IPS DF 19.7 (cell line): ENCODE measurements around the gene COPS3.

ENCODE experiments used
- DNase-seq: peaks from one replicate; pipeline ENCODE4 v3.0.0-alpha.2; 2013; ENCODE audit warnings: low read depth, low spot score

The COPS3 gene

DNA sequence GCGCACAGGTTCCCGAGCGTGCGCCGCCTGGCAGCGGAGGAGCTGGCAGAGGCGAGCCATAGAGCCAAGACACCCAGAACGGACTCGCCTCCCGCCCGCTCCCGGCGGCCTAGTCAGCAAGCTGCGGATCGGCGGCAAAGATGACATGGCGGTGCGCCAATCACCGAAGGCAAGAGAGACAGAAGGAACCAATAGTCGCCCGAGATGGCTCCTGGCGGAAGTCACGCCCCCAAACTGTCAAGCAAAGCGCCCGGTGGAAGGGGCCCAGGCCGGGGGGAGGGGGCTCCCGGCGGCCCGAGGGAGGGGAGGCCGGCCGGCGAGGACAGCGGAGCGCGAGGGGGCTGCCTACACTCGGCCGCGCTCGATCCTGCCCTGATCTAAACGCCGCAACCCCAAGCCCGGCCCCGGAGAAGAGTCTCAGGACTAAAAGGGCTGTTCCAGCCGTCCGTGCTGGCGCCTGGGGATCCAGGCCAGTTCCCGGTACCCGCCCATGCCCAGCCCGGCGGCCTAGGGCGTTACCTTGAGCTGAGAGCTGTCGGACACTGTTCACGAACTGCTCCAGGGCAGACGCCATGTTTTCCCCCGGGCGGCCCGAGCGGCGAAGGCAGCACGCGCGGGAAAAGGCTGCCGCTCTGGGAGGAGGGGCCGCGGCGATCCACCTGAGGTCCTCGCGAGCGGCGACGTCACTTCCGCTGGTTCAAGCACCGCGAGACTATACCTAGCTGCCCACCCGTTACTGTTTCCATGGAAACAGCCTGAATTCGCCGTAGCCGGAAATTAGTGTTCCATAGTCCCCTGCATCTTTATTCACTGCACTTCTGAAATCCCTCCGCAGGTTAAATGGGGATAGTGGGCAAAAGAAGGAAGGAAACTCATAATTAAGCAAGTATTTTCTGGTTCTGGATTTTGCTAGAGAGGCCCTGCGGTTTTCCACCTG lies at the start of gene COPS3:
COPS3 (minus strand) TSS at position 634 of the 937 bp plus-strand sequence; CDS start at position 574, 60 bp downstream.
- DNase-seq, result peak; percentile 92

DNA sequence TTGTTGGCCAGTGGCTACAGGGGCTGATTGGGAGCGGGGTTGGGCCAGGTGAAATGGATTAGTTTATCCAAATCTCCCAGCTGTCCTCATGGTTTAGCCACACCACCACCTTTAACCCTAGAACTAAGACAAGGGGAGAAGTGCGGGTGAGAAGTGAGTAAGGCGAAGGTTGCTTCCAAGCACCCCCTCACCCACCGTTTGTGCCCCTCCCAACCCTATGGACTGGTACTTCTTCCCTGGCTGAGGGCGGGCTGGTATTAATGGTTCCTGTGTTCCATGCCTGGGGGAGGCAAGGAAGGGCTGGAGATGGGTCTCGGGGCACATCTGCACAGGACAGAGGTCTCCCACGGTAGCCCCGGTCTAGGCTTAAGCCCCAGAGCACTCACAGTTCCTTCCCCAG lies 47.2 kb upstream of the COPS3 start:
- DNase-seq, result no peak

DNA sequence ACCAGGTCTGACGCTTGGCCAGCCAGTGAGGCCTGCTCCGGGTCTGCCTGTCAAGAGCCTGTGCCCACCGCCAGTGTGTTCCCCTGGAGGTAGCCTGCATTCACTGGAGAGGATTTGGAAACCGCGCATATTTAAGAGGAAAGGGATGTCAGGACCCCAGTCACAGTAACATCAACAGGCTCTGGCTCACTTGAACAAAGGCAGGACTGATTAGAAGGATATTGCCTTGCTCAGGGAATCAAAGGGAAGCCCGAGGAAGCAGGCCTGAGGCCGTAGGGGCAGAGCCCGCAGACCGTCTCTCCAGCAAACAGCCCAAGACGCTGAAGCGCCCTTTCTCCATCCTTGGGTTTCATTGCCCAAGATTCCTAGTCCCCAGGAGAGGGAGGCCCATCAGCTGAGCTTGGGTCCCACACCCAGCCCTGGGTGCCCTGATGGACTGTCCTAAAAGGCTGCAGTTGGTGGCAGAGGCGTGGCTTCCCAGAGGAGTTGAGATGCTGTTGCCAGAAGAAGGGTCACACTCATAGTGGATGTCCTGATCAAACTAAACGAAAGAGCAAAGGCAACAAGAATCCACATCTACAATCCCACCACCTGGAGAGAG lies 45.3 kb upstream of the COPS3 start:
- DNase-seq, result no peak

DNA sequence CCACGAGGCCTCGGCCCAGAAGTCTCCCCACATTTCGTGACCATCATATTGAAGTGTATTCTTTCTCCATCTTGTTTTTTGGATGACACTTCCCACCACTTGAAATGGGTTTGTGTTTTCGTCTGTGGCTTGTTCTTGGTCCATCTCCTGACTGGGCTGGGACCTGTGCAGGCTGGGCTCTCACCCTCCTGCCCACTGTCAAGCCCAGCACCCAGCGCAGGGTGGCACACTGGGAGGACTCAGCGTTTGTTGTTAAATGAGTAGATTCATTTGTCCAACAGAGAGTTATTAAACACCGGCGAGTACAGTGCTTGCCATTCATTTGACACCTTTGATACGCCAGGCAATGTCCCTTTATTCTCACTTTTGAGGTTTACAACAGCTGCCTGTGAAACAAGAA lies 44.8 kb upstream of the COPS3 start:
- DNase-seq, result no peak

DNA sequence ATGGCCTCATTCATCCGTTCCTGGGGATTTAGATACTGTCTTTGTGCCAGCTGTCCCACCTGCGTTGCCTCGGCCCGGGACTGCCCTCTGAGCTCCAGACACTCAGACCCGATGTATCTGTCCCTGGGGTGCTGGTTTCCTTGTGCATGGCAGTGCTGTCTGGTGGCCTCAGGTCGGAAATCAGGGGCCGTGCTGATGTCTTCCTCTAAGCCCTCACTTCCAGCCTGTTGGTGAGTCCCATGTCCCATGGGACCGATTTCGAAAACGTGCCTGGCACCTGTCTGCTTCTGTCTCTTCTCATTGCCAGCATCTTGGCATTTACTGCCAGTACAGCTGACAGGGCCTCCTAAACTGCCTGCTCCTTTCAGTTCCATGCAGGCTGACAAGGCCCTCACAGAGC lies 44.2 kb upstream of the COPS3 start:
- DNase-seq, result no peak

DNA sequence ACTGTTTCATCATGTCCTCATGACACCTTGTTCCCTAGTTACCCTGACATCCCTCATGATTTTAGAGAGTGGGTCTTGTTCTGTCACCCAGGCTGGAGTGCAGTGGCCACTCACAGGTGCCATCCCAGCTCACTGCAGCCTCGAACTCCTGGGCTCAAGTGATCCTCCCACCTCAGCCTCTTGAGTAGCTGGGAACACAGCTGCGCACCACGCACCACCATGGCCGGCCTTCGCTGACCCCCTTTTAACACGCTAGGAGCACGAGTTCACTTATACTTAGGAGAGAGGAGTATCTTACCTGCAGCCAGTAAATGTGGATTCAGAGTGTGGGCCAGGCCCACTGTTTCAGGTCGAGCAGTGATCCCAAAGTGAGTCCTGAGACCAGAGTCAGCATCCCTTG lies 43.6 kb upstream of the COPS3 start:
- no peak for DNase-seq

DNA sequence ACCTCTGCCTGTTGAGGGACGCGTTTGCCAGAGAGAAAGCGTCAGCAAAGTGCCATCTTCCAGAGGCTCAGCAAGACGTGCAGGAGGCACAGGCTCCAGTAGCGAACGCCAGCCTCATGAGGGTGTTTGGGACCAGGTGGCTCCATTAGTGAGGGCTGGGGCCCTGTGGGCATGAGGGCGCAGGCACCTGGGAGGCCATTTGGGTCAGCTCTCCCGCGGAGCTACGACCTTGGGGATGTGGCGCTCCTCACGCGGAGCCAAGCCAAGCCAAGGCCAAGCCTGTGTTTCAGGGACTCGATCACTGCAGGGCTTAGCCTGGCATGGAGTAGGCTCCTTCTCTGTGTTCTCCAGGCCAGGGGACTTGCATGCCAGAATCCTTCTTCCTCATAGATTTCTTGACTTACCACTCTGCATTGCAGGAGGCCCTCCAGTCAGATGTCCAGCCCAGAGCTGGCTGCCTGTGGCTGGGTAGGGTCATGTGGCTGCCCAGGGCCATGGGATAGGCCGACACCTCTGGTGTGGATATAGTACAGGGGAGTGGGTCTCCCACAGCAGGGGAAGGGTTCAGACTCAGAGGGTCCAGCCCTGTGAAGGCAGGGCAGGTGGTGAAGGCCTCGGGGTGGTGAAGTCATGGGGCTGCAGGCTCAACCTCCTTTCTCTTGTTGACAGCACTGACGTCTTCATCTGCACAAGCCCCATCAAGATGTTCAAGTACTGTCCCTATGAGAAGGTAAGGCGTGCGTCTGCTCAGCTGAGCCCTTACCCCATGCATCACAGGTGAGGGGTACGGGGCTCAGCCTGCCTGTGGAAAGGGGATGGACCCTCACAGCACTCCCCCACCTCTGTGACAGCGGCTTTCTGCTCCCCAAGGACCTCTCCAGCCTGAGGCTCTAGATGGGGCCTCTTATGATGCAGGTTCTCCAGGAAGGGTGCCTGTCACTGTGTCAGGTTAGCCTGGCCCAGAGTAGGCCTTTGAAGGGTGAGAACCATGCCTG lies 41.8 kb upstream of the COPS3 start:
- no peak for DNase-seq

DNA sequence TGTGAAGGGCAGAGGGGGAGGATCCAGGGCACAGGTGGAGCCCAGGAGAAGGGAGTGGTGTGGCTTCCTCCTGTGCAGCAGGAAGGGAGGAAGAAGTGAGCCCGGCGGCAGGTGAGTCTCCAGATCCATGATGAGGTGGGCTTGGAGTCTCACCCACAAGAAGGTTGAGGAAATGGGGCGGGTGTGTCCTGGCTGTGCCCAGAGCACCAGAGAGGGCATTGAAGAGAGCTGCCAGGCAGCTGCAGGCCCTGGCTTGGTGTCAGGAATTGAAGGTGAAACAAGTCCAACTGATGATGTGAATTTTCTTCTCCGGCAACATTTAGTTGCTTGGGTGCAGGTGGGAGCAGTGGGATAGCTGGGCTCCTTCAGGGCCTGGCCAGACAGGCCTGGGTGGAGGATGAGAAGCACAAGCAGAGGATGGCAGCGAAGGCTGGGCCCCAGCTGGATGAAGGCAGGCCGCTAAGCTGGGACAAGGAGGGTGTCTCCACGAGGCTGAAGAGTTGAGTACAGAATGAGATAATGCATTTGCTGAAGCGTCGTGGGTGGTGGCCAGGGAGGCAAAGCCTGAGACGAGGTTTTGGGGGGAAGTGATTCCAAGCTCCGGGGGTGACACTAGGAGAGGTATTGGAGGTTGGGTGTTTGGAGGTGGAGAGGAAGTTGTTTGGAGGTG lies 40.4 kb upstream of the COPS3 start:
- no peak for DNase-seq

DNA sequence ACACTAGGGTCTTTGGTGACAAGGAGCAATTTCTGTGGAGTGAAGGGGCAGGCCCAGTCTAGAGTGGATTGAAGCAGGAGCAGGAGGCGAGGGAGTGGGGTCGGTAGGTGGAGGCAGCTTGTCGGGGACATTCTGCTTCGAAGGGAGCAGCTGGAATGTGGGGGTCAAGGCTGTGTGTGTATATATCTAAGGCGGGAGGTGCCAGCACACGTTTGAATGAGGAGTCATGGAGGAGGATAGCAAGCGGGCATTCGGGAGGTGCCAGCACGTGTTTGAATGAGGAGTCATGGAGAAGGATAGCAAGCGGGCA lies 39.8 kb upstream of the COPS3 start:
- no peak for DNase-seq

DNA sequence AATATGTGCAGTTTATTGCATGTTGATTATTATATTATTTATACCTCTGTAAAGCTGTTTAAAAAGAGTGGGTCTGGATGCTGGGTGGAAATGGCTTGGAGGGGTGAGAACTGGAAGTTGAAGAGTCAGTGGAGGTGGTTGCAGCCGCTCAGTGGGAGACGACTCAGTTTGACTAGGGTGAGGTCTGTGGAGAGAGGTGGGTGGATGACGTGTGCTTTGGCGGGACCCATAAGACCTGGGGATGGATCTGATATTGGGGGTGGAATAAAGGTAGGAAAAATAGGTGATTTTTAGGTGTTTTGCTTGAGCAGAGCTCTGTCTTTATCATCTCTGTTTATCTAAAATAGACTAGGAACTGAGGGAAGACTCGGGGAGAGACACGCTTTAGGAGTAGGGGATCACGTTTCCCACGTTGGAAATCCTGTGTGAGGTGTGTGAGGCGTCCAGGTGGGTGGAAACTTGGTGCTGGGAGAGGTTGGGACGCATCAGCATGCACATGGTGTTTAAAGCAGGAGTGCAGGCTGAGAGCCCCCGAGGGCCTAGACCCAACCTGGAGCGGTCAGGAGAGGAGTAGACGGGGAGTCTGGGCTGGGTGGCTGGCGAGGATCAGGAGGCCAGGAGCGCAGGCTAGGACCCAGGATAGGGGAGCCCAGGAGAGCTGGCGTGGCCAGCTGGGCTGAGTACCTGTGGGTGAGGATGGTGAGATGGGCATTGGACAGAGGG lies 39.3 kb upstream of the COPS3 start:
- DNase-seq, result no peak

DNA sequence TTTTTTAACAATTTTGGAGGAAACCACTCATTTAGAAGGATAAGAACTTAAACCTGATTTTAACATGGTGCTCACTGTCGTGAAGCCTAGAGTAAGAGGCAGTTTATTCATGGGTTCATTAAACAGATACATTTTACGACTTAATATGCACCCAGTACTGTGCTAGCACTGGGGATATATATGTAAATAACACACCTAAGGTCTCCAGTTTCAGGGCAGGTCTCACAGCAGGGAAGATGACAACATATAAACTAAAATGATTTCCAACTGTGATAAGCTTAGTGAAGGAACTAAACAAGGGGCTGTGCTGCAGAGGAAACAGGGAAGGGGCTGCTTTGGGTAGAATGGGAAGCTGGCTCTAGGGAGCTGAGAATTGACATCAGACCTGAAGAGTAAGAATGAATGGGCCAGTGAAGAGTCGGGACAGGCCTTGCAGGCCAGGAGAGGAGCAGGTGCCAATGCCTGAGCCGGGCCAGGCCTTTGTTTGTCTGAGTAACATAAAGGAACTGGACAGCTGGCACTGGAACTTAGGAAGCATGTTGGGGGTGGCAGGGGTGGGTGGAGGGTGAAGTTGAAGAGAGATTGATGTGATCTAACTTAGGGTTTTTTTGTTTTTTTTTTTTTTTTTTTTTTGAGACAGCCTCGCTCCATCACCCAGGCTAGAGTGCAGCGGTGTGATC lies 34.2 kb upstream of the COPS3 start:
- DNase-seq, result no peak

DNA sequence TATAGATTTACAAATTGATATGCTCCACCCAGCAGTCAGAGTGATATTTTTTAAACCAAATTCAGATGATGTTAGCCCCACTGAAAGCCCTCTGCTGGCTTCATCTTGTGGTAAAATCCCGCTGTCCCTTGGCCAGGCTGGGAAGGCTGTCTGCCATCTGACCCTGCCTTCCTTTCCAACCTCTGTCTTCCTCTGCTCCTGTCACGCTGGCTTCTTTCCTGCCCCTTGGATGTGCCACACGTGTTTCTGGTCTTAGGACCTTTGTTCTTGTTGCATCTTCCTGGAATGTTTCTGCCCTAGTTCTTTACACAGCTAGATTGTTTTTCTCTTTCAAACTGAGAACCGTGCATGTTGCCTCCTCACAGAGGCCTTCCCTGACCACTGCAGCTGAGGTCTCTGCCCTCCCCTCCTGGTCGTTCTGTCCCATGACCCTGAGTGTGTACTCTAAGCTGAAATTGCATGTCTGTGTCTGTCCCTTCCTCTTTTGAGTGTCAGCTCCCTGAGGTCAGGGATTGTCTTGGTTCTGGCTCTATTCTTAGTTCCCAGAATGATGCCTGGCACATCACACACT lies 33.5 kb upstream of the COPS3 start:
- no peak for DNase-seq

DNA sequence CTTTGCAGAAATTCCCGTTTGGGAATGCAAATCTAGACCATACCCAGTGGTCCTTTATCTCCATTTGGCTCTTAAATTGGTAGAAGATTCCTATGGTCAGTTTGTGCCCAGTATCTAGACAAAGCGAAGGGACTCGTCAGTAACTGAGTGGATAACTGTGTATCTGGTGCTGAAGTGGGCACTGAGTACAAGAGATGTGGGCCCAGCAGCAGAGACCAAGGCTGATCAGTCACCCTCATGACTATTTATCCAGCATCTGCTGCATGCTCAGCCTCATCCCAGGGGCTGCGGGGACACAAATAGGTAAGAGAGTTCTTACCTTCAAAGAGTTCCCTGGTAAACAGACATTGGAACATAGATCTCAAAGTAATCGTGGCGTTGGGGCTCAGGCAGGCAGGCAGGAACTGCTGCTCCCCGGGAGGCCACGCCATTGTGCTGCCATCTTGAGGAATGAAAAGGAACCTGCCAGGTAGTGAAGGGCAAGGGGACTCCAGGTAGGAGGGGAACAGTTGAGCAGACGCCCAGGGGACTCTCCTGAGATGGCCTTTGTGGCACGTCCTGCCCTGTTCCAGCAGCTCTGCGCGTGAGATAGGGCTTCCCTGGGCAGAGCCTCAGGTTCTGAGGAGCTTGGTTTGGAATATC lies 32.4 kb upstream of the COPS3 start:
- peak; percentile 54 for DNase-seq

DNA sequence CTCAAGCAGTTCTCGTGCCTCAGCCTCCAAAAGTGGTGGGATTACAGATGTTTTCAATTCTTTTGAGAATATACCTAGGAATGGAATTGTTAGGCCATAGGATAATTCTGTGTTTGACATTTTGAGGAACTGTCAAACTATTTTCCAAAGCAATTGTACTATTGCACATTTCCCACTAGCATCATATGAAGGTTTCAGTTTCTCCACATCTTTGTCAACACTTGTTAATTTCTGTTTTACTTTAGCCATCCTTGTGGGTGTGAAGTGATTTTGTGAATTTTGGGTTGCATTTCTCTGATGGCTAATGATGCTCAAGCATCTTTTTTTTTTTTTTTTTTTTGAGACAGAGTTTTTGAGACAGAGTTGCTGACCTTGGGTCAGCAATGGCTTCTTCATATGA lies 28.3 kb upstream of the COPS3 start:
- no peak for DNase-seq

DNA sequence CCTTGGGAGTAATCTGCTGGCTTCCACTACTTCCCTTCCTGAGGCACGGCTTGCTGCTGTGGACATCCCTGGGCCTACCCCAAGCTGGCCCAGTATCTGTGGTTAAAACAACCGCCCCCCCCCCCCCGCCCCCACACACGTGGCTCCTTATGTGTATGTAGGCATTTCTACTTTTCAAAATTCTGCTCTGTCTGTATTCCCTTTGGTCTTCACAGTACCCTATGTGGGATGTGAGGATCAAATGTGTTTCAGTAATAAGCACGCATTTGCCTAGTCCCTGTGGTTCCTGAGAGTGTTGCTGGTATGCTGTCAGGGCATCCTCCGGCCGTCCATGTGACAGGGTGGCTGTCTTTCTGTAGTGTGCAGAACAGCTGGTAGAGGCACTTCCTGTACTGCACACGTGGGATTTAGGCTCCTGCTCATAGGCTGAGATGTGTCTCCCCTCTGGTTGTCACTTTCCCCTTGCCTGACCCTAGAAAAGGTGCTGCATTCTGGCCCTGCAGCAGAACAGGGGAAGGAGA lies 24.3 kb upstream of the COPS3 start:
- no peak for DNase-seq

DNA sequence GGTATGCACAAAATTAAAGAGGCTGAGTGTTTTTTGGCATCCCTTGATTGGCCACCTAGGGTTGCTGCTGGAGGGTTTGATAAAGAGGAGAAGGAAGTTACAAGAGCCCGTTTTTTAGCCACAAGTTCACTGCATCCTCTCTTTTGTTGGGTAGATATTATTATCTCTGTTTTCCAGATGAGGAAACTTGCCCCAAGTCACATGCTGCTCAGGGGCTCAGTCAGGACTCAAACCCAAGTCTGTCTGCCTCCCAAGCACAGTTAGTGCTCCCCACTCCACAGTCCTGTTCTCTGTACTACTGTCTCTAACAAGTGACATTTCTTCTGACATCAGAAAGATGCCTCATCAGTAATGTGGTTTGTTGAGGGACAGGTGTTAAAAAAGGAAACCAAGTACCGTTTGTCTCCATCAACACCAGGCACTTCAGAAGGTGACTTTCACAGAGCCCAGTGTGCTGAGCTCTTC lies 23.5 kb upstream of the COPS3 start:
- DNase-seq, result no peak

DNA sequence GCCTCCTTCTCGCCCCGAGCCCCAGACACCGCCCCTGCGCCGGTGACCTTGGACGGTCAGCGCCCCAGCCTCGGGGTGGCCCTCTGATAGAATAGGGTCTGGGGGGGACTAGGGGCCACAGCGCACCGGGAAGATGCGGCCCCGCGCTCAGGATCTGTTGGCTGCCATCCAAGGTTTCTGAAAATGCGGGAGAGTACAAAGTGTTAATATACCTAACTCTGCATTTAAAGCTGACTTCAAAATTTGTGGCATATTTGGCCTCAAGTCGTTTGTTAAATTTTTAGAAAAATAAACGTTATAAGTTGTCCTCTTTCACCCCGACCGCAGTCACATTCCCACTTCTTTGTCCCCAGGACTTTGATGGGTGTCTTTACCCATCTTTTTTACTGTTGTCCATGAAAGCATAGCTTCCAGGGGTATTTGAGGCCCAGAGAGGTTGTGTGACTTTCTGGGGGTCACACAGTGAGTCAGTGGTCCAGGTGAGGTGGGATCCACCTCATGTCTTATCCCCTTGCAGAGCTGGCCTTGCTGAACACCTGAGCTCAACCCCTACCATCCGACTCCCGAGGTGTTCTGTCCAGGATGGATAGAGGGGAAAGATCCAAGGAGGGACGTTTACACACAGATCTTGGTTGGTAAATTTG lies 22.9 kb upstream of the COPS3 start:
- no peak for DNase-seq

DNA sequence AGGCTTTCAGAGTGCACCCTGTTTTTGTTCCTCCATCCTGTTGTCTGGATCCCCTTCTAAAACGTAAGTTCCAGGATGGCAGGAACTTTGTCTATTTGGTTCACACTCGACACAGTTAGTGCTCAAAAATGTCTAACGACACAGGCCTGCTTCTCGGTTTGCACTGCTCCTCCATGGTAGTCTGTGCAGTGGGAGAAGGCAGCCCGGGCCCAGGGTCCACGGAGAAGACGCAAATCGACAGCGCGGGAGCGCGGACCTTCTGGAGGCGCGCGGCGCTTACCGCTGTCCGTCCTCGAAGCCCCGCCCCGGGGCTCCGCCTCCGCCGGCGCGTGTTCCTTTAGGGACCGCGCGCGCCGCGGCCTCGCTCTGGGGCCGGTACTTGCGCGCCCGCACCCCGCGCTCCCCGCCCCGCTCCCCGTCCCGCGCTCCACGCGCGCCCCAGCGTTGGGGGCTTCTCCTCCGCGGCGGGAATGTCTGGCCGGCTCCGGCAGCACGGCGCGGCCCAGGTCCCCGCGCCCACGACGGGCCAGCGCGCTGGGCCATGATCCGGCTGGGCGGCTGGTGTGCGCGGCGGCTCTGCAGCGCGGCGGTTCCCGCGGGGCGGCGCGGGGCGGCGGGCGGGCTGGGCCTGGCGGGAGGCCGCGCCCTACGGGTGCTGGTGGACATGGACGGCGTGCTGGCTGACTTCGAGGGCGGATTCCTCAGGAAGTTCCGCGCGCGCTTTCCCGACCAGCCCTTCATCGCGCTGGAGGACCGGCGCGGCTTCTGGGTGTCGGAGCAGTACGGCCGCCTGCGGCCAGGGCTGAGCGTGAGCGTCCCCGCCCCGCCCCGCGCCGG lies 22.2 kb upstream of the COPS3 start, which contains the start of gene NT5M:
NT5M (plus strand) TSS at position 364 of the 837 bp plus-strand sequence; CDS start at position 542, 178 bp downstream.
- no peak for DNase-seq
